ENCODE measurements around the gene ZBP1. TPM values are rescaled to one million over a fixed set of nuclear protein-coding genes. Genes with fewer than 3 reads are reported as not detected.

Gene ZBP1
- total and polyA plus RNA-seq, 10 of the 15 experiments (the other 5 are each of a cell fraction or from before 2014, with no cell fraction given): 0.93 to 10.6 (median 4.8) TPM

DNA sequence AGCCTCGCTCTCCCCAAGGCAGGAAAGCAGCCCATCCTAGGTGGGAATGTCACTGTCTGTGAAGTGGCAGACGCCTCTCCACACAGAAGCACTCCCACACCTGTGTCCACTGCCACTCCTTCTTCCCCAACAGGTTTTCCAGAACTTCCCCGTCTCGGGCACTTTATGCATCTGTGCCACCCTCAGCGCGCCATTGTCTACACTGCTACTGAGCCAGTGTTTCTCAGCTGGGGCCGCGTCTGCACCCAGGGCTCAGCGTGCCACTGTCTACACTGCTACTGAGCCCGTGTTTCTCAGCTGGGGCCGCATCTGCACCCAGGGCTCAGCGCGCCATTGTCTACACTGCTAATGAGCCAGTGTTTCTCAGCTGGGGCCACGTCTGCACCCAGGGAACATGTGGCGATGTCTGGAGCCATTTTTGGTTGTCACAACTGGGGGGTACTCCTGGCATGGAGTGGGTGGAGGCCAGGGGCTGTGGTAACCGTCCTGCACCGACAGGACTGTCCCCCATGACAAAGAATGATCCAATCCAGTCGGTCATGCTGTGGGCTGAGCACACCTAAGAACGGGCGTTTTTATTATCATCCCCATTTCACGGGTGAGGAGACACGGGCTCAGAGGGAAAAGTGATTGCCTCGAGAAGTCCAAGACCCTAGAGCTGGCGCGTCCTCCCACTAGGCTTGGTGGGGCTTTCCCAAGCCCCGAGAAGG lies 41.7 kb upstream of the ZBP1 start:
- FAIRE-seq (no peak), ATAC-seq (no peak), DNase-seq (ENCODE audit: low read depth, low spot score) (no peak)
- H2AFZ ChIP-seq (ENCODE audit: control insufficient read depth, low read depth, low read length): no peak overlapping the region
- H3K4me2 ChIP-seq (ENCODE audit: control insufficient read depth, insufficient read depth): no peak overlapping the region
- no peaks in the 10 kb centered on the region for H3K36me3 ChIP-seq (ENCODE audit: control insufficient read depth in 2 of 2, insufficient read depth in 2 of 2, low read length in 1 of 2)
- ChIA-PET RAD21 (ENCODE audit: unreplicated experiment) (no interaction called here), CTCF (no interaction called here), SMC1A (ENCODE audit: uncharacterized antibody, unreplicated experiment) (no interaction called here), POLR2A (no interaction called here)
- H4K20me1 ChIP-seq (ENCODE audit: control insufficient read depth, insufficient read depth): no peaks in the 10 kb centered on the region
- H3K27ac ChIP-seq (ENCODE audit: control insufficient read depth, insufficient read depth): no peak overlapping the region
- no TSS peak for BruUV-seq (replicated peaks)
- no peaks in the 10 kb centered on the region for H3K27me3 ChIP-seq (replicated peaks in 1 of 2; ENCODE audit: control insufficient read depth in 2 of 2, insufficient read depth in 2 of 2, low read length in 1 of 2)
- no peaks in the 10 kb centered on the region for H3K79me2 ChIP-seq (ENCODE audit: control insufficient read depth, insufficient read depth, low read length)
- H3K4me1 ChIP-seq (ENCODE audit: control insufficient read depth, insufficient read depth, low read length): no peaks in the 10 kb centered on the region
- H3K9ac ChIP-seq (ENCODE audit: control insufficient read depth, insufficient read depth, low read length): no peak overlapping the region
- no peak overlapping the region for H3K4me3 ChIP-seq
- intact Hi-C loops (cut with micrococcal nuclease; ENCODE audit: unreplicated experiment) (no loop called here), in situ Hi-C loops (cut with MboI) (no loop called here)
- 50% methylated on average over 26 of the region's 26 CpGs for WGBS (ENCODE audit: insufficient coverage, insufficient replicate concordance, low lambda C conversion rate, missing lambda C conversion rate)
- H3K9me3 ChIP-seq (replicated peaks; ENCODE audit: control insufficient read depth, insufficient read depth, low read length): no peaks in the 10 kb centered on the region
- TF ChIP-seq CHD4 (IDR thresholded peaks at IDR 0.05) (no peak), ZNF217 (IDR thresholded peaks at IDR 0.05) (no peak), ETV6 (conservative IDR thresholded peaks at IDR 0.05 in 1 of 2, IDR thresholded peaks at IDR 0.05 in 1 of 2; ENCODE audit: borderline replicate concordance in 1 of 2, low read depth in 1 of 2) (no peak), ASH2L (IDR thresholded peaks at IDR 0.05; ENCODE audit: borderline replicate concordance, low read depth) (no peak), TBL1XR1 (IDR thresholded peaks at IDR 0.05; ENCODE audit: low read depth, low read length) (no peak), FOXK2 (IDR thresholded peaks at IDR 0.05) (no peak), CREM (IDR thresholded peaks at IDR 0.05; ENCODE audit: low read depth) (no peak), RAD51 (IDR thresholded peaks at IDR 0.05) (no peak), ESRRA (IDR thresholded peaks at IDR 0.05; ENCODE audit: low read length) (no peak), MTA3 (IDR thresholded peaks at IDR 0.05; ENCODE audit: borderline replicate concordance, low read length) (no peak), EGR1 (IDR thresholded peaks at IDR 0.05; ENCODE audit: borderline replicate concordance in 1 of 2, low read depth in 2 of 2, low read length in 2 of 2) (no peak)
- TF ChIP-seq, protein P1, sequence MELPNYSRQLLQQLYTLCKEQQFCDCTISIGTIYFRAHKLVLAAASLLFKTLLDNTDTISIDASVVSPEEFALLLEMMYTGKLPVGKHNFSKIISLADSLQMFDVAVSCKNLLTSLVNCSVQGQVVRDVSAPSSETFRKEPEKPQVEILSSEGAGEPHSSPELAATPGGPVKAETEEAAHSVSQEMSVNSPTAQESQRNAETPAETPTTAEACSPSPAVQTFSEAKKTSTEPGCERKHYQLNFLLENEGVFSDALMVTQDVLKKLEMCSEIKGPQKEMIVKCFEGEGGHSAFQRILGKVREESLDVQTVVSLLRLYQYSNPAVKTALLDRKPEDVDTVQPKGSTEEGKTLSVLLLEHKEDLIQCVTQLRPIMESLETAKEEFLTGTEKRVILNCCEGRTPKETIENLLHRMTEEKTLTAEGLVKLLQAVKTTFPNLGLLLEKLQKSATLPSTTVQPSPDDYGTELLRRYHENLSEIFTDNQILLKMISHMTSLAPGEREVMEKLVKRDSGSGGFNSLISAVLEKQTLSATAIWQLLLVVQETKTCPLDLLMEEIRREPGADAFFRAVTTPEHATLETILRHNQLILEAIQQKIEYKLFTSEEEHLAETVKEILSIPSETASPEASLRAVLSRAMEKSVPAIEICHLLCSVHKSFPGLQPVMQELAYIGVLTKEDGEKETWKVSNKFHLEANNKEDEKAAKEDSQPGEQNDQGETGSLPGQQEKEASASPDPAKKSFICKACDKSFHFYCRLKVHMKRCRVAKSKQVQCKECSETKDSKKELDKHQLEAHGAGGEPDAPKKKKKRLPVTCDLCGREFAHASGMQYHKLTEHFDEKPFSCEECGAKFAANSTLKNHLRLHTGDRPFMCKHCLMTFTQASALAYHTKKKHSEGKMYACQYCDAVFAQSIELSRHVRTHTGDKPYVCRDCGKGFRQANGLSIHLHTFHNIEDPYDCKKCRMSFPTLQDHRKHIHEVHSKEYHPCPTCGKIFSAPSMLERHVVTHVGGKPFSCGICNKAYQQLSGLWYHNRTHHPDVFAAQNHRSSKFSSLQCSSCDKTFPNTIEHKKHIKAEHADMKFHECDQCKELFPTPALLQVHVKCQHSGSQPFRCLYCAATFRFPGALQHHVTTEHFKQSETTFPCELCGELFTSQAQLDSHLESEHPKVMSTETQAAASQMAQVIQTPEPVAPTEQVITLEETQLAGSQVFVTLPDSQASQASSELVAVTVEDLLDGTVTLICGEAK (IDR thresholded peaks at IDR 0.05; ENCODE audit: borderline replicate concordance): no peak
- TF ChIP-seq, protein P2, sequence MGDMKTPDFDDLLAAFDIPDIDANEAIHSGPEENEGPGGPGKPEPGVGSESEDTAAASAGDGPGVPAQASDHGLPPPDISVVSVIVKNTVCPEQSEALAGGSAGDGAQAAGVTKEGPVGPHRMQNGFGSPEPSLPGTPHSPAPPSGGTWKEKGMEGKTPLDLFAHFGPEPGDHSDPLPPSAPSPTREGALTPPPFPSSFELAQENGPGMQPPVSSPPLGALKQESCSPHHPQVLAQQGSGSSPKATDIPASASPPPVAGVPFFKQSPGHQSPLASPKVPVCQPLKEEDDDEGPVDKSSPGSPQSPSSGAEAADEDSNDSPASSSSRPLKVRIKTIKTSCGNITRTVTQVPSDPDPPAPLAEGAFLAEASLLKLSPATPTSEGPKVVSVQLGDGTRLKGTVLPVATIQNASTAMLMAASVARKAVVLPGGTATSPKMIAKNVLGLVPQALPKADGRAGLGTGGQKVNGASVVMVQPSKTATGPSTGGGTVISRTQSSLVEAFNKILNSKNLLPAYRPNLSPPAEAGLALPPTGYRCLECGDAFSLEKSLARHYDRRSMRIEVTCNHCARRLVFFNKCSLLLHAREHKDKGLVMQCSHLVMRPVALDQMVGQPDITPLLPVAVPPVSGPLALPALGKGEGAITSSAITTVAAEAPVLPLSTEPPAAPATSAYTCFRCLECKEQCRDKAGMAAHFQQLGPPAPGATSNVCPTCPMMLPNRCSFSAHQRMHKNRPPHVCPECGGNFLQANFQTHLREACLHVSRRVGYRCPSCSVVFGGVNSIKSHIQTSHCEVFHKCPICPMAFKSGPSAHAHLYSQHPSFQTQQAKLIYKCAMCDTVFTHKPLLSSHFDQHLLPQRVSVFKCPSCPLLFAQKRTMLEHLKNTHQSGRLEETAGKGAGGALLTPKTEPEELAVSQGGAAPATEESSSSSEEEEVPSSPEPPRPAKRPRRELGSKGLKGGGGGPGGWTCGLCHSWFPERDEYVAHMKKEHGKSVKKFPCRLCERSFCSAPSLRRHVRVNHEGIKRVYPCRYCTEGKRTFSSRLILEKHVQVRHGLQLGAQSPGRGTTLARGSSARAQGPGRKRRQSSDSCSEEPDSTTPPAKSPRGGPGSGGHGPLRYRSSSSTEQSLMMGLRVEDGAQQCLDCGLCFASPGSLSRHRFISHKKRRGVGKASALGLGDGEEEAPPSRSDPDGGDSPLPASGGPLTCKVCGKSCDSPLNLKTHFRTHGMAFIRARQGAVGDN (IDR thresholded peaks at IDR 0.05): no peak
- TF ChIP-seq, protein P3, sequence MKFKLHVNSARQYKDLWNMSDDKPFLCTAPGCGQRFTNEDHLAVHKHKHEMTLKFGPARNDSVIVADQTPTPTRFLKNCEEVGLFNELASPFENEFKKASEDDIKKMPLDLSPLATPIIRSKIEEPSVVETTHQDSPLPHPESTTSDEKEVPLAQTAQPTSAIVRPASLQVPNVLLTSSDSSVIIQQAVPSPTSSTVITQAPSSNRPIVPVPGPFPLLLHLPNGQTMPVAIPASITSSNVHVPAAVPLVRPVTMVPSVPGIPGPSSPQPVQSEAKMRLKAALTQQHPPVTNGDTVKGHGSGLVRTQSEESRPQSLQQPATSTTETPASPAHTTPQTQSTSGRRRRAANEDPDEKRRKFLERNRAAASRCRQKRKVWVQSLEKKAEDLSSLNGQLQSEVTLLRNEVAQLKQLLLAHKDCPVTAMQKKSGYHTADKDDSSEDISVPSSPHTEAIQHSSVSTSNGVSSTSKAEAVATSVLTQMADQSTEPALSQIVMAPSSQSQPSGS (IDR thresholded peaks at IDR 0.05; ENCODE audit: low read length): no peak
